GM18870 (cell line): ENCODE data around the gene VBP1.
"Not testable (repeated sequence)": the region's sequence is repeated elsewhere in the genome, so short reads cannot be mapped to it uniquely, and the experiment has no call there.

Source experiments
- ATAC-seq: cut with Tn5 transposase; IDR thresholded peaks from one replicate; pipeline ENCODE4 v1.9.1; 2021; ENCODE audit warnings: moderate library complexity; ENCODE audit not compliant: unreplicated experiment

VBP1 gene

GRCh38 chrX:155263854-155264628 is 47.8 kb downstream of the VBP1 start, which contains the start of gene RAB39B:
Gene RAB39B, minus strand, starts transcription at chrX:155264491. Its CDS starts 203 bp downstream, at chrX:155264288.
- ATAC-seq, result peak; percentile 76

GRCh38 chrX:155266439-155266838 is 50.2 kb downstream of the VBP1 start:
- ATAC-seq, result no peak

GRCh38 chrX:155267995-155268394 is 51.7 kb downstream of the VBP1 start:
- ATAC-seq, result not testable (repeated sequence)

- no peak for ATAC-seq
Observed at GRCh38 chrX:155270969-155271368, 54.7 kb downstream of the VBP1 start.

- no peak for ATAC-seq
Observed at GRCh38 chrX:155279873-155280272, 63.6 kb downstream of the VBP1 start.
